ENCODE measurements around the gene ABHD17A. TPM values are rescaled to one million over a fixed set of nuclear protein-coding genes. Genes with fewer than 3 reads are reported as not detected.

ABHD17A gene
- total and polyA plus RNA-seq, 7 donors: 60.7 to 97.1 (median 86.6) TPM

DNA sequence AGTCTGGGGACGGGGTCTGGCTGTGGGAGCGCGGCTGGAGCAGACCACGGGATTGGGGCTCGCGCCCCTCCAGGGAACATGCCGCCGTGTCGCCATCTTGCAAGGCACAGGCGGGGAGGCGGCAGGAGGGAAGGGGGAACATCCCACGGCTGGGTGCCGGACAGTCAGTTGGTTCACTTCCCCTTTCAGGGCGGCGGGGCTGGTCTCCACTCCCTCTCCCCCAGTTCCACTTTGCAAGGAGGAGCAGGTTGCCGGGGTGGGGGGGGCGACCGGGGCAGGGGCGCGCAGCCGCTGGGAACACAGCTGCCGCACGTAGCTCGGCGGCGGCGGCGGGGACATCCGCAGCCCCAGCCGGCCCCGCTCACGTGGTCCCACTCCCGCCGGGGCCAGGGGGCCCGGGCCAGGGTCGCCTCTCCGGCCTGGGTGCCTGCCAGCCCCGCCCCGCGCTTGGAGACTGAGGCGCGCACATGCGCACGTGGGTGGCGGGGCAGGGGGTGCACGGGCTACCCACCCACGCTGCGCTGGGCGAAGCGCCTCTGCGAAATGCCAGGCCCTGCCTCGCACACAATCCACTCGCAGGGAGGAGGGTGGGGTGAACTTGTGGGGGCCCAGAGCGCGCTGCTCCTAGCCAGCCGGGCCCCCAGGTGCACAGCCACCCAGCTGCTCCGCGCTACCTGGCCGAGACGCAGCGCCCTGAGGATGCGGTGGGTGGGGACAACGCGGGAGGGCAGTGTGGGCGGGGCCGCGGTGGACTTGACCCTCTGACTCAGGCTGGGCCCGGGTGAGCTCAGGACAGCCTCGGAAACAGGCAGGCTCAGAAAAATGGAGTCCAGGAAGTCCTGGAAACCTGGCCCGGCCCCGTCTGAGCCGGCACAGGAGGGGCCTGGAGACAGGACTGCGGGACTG, 28.3 kb downstream of the ABHD17A start:
- peak in 1 of 2 donors; percentile 79 for TF ChIP-seq POLR2A (IDR thresholded peaks at IDR 0.05)
- TF ChIP-seq EP300 (IDR thresholded peaks at IDR 0.05): no peak
- peak in 3 of 4 donors; percentile 46 to 61 (median 57) for TF ChIP-seq POLR2AphosphoS5 (IDR thresholded peaks at IDR 0.05)
- H3K4me3 ChIP-seq: peak overlapping the region; percentile 23 to 52 (median 48)
- peaks cover 0 to 100% (median 86%) of the 10 kb centered on the region in 4 donors for H3K4me1 ChIP-seq
- peak; percentile 90 for DNase-seq
- H3K36me3 ChIP-seq: no peaks in the 10 kb centered on the region
- H3K27me3 ChIP-seq: peaks cover 1 to 72% (median 30%) of the 10 kb centered on the region in 3 donors
- no peaks in the 10 kb centered on the region for H3K9me3 ChIP-seq
- intact Hi-C loops (cut with DNase I): no loop called here
- 1% methylated on average over 72 to 73 of the region's 73 CpGs for WGBS, 2 donors
- H3K27ac ChIP-seq: peak overlapping the region; percentile 82 to 84 (median 83)

DNA sequence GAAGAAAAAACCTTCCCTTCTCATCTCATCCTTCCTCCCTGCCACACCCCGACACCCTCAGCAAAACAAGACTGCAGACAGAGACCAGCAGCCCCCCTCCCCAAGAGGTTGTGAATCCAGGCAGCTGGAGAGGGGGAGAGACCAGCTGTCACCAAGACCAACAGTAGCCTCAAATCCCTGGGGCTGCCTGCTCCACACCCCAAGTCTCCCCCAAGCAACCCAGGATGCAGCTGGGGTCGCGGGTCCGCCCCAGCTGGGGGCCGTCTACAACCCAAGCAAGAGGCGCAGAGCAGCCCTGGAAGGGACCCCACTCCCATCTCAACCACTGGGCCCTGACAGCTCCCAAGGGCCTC, 29.0 kb downstream of the ABHD17A start:
- H3K27me3 ChIP-seq: peaks cover 4 to 74% (median 37%) of the 10 kb centered on the region in 3 donors
- H3K27ac ChIP-seq: peak overlapping the region; percentile 82 to 84 (median 83)
- H3K4me3 ChIP-seq: peak overlapping the region; percentile 23 to 52 (median 48)
- intact Hi-C loops (cut with DNase I): no loop called here
- 17 to 23% methylated on average over 6 of the region's 6 CpGs for WGBS, 2 donors
- peaks cover 0 to 99% (median 85%) of the 10 kb centered on the region in 4 donors for H3K4me1 ChIP-seq
- TF ChIP-seq EP300 (IDR thresholded peaks at IDR 0.05): no peak
- TF ChIP-seq, protein P1, sequence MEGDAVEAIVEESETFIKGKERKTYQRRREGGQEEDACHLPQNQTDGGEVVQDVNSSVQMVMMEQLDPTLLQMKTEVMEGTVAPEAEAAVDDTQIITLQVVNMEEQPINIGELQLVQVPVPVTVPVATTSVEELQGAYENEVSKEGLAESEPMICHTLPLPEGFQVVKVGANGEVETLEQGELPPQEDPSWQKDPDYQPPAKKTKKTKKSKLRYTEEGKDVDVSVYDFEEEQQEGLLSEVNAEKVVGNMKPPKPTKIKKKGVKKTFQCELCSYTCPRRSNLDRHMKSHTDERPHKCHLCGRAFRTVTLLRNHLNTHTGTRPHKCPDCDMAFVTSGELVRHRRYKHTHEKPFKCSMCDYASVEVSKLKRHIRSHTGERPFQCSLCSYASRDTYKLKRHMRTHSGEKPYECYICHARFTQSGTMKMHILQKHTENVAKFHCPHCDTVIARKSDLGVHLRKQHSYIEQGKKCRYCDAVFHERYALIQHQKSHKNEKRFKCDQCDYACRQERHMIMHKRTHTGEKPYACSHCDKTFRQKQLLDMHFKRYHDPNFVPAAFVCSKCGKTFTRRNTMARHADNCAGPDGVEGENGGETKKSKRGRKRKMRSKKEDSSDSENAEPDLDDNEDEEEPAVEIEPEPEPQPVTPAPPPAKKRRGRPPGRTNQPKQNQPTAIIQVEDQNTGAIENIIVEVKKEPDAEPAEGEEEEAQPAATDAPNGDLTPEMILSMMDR (IDR thresholded peaks at IDR 0.05): no peak
- no peak for TF ChIP-seq POLR2A (IDR thresholded peaks at IDR 0.05)
- TF ChIP-seq POLR2AphosphoS5 (IDR thresholded peaks at IDR 0.05): no peak
- no peaks in the 10 kb centered on the region for H3K36me3 ChIP-seq
- DNase-seq: no peak
- H3K9me3 ChIP-seq: no peaks in the 10 kb centered on the region

DNA sequence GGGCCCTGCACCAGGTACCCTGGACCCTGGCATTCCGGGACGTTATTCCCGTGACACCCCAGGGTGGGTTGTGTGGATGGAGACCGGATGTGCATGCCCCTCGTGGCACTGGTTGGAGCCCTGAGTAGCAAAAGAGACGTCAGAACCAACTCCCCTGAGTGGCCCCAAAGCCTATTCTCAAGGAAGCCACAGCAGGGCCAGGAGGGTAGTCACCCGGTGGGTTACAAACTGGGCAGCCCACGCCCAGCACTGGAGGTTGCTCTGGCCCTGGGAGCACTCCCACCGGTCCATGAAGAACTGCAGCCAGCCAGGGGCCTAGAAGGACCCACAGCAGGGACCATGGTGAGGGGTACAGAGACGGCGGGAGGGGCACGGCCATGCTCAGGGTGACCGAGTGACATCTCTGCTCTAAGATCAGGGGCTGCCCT, 29.5 kb downstream of the ABHD17A start:
- no peaks in the 10 kb centered on the region for H3K9me3 ChIP-seq
- peak overlapping the region; percentile 82 to 84 (median 83) for H3K27ac ChIP-seq
- H3K27me3 ChIP-seq: peaks cover 4 to 70% (median 39%) of the 10 kb centered on the region in 3 donors
- peaks cover 0 to 94% (median 80%) of the 10 kb centered on the region in 4 donors for H3K4me1 ChIP-seq
- intact Hi-C loops (cut with DNase I): no loop called here
- H3K36me3 ChIP-seq: no peaks in the 10 kb centered on the region
- TF ChIP-seq POLR2A (IDR thresholded peaks at IDR 0.05): no peak
- no peak for DNase-seq
- WGBS, 2 donors: 4 to 11% methylated on average over 13 of the region's 13 CpGs
- H3K4me3 ChIP-seq: peak overlapping the region; percentile 6 to 52 (median 48)

DNA sequence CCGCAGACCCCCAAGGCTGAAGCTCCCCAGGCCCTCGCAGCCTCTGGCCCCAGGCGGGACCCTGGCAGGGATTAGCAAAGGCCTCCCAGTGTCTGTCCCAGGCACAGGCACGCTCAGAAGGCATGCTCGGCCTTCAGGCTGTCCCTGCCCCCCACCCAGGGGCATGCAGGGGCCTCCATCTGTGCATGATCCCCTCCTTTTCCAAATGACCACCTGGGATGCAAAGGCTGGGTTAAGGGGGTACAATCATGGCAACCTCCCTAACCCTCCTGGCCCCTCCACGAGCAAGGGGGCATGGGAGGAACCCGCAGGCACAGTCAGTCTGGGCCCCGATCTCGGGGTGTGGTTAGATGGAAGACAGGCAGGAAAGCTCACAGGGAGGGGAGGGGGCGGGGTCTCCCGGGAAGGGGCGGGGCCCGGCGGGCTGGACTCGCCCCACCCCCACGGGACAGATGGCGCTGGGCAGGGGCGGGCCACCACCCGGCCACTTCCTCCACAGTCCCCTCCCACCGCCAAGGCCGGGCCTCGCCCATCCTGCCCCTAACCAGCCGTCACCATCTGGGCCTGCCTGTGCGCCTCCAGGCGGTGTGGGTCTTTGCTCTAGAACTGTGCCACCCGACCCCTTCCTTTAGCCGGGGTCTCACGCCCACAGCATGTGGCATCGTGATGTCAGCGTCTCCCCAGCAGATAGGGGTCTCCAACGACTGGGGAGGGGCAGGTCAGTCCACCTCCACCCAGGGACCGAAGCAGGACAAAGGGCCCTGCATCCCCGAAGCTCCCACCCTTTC, 30.1 kb downstream of the ABHD17A start:
- H3K36me3 ChIP-seq: no peaks in the 10 kb centered on the region
- DNase-seq: peak; percentile 94
- intact Hi-C loops (cut with DNase I): no loop called here
- TF ChIP-seq POLR2A (IDR thresholded peaks at IDR 0.05): peak in 1 of 2 donors; percentile 73
- TF ChIP-seq EP300 (IDR thresholded peaks at IDR 0.05): no peak
- TF ChIP-seq POLR2AphosphoS5 (IDR thresholded peaks at IDR 0.05): peak; percentile 57 to 87 (median 86)
- 6 to 10% methylated on average over 33 of the region's 33 CpGs for WGBS, 2 donors
- H3K4me1 ChIP-seq: peaks cover 0 to 88% (median 74%) of the 10 kb centered on the region in 4 donors
- no peaks in the 10 kb centered on the region for H3K9me3 ChIP-seq
- H3K27me3 ChIP-seq: peaks cover 4 to 64% (median 39%) of the 10 kb centered on the region in 3 donors
- peak overlapping the region; percentile 82 to 84 (median 83) for H3K27ac ChIP-seq
- H3K4me3 ChIP-seq: peak overlapping the region; percentile 6 to 52 (median 48)

GRCh38 chr19:1854542-1855039, 30.7 kb downstream of the ABHD17A start:
- peak; percentile 69 for DNase-seq
- Histone ChIP-seq H3K27me3 (peaks cover 4 to 58% (median 39%) of the 10 kb centered on the region in 3 donors), H3K9me3 (no peaks in the 10 kb centered on the region), H3K4me3 (peak overlapping the region in 2 of 4 donors; percentile 51 to 52), H3K27ac (peak overlapping the region; percentile 82 to 84 (median 83)), H3K36me3 (no peaks in the 10 kb centered on the region), H3K4me1 (peaks cover 0 to 81% (median 67%) of the 10 kb centered on the region in 4 donors)
- intact Hi-C loops (cut with DNase I): no loop called here
- WGBS, 2 donors: 79 to 85% methylated on average over 37 of the region's 37 CpGs
- TF ChIP-seq, protein P1 (IDR thresholded peaks at IDR 0.05): no peak
- TF ChIP-seq POLR2AphosphoS5 (IDR thresholded peaks at IDR 0.05): no peak
- TF ChIP-seq EP300 (IDR thresholded peaks at IDR 0.05): no peak
- no peak for TF ChIP-seq POLR2A (IDR thresholded peaks at IDR 0.05)
